MM.1S (cell line): ENCODE data around the gene EXOSC7.

Experiments
- EZH2 ChIP-seq: fragments of 300-600 bp; sonication (generic); optimal IDR thresholded peaks from 2 replicates; pipeline ENCODE3; 2017; ENCODE audit warnings: low read depth, mild to moderate bottlenecking, antibody characterized with exemption, low read length, mixed read lengths
- EZH2phosphoT487 ChIP-seq: fragments of 300-600 bp; sonication (generic); IDR thresholded peaks from 2 replicates; pipeline ENCODE4 v1.6.1; 2018; ENCODE audit warnings: antibody characterized with exemption, low read length
- TF ChIP-seq, protein P1 (sequence below): fragments of 300-600 bp; sonication (generic); IDR thresholded peaks from 2 replicates; pipeline ENCODE4 v1.5.1; 2016; ENCODE audit warnings: antibody characterized with exemption, low read length, mixed read lengths

DNA sequence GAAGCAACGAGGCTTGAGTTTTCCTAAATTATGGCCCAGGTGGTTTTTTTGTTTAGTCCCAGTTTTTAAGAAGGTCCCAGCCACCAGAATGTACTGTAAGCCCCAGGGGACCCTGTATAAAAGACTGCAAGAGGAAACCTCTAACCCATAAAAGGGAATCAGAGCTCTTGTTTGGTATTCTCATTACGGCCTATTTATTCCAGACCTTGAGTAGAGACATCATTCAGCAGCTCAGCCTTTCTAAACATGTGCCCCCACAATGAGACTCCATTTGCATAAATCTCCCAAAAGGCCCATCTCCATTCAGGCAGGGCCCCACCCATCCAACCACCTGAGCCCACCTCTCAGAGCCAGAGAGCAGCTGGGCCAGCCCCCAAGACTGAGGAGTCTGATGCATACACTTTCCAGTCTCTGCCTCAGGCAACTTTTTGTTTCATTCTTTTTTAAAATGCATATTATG is 25.7 kb upstream of the EXOSC7 start:
- TF ChIP-seq, protein P1, sequence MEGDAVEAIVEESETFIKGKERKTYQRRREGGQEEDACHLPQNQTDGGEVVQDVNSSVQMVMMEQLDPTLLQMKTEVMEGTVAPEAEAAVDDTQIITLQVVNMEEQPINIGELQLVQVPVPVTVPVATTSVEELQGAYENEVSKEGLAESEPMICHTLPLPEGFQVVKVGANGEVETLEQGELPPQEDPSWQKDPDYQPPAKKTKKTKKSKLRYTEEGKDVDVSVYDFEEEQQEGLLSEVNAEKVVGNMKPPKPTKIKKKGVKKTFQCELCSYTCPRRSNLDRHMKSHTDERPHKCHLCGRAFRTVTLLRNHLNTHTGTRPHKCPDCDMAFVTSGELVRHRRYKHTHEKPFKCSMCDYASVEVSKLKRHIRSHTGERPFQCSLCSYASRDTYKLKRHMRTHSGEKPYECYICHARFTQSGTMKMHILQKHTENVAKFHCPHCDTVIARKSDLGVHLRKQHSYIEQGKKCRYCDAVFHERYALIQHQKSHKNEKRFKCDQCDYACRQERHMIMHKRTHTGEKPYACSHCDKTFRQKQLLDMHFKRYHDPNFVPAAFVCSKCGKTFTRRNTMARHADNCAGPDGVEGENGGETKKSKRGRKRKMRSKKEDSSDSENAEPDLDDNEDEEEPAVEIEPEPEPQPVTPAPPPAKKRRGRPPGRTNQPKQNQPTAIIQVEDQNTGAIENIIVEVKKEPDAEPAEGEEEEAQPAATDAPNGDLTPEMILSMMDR = no peak
- no peak for TF ChIP-seq EZH2phosphoT487
- TF ChIP-seq EZH2 = no peak
